T follicular helper cell (primary cell): ENCODE results near the gene ZNF627.
"Not testable (repeated sequence)": the region's sequence is repeated elsewhere in the genome, so short reads cannot be mapped to it uniquely, and the experiment has no call there.

Source experiments
- DNase-seq: peaks from one replicate; pipeline ENCODE4 v3.0.0-alpha.2; 2020; ENCODE audit warnings: low read depth

ZNF627 gene

DNA sequence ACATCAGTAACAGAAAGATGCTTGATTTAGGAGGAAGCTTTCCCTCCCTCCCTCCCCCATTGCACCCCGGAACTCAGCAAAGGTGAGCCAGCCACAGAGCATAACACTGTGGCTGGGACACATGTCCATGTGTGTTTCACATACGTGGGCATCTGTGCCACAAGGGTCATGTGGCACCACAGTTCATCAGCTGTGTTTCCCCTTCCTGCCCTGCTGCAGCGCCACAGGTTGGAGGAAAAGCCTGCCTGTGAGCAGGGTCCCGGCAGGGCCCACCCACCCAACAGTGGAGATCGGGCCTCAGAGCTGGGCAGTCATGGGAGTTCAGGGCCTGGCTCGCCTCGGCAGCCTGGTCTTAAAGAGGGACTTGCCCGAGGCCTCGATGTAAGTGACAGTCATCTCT lies 22.6 kb upstream of the ZNF627 start:
- DNase-seq: no peak

DNA sequence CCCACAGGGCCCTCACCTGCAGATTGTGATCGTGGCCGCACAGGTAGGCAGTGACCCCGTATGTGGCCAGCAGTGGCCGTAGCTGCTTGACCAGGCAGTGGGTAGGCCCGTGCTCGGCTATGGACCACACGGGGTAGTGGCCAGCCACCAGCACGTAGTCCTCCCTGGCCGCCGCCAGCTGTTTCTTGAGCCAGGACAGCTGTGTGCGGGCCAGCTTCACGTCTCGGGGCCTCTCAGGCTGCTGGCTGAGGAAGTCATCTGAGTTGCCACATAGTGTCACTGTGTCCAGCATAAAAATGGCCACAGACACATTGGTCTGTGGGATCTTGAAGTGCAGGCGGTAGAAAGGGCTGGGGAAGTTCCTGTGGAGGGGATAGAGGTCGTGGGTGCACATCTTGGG lies 21.1 kb upstream of the ZNF627 start:
- DNase-seq: no peak

DNA sequence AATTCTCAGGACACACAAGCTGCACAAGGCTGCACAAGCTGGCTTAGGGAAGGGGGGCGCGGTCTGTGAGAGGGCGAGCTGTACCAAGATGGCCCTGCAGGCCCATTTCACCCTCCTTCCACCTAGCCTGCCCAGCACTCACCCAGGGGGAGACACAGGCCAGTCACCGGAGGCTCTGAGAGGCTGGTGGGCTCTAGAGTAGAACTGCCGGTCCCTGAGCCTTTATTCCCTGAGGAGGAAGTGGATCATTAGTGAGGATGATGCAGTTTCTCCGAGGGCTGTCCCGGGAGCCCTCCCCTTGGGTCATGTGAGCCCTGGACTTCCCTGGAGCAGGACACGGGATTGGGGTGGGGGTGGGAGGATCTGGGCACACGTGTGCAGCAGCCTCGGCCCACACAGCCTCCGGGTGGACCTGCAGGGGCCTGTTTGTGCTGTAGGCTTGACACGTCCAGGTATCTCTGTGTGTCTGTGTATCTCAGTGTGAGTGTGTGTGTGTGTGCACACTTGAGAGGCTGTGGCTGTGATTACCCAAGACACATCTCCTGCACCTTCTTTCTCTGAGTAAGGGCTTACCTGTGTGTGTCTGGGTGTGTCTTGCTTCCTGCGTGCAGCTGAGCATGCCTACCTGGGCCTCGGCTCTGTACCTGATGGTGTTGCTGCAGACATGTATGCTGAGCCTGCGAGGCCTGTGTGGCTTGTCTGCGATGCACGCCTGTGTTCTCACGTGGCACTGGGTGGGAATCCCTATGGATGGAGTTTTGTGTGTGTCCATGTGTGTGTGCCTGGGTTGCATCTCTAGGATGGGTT lies 19.6 kb upstream of the ZNF627 start, which contains the start of gene ACP5:
ACP5 (minus strand) TSS at position 195 of the 807 bp plus-strand sequence. CDS start 328 bp downstream, outside the sequence.
- no peak for DNase-seq

GRCh38 chr19:11578258-11579142 lies 18.8 kb upstream of the ZNF627 start:
- no peak for DNase-seq

GRCh38 chr19:11580116-11580515 lies 17.2 kb upstream of the ZNF627 start:
- DNase-seq: no peak

DNA sequence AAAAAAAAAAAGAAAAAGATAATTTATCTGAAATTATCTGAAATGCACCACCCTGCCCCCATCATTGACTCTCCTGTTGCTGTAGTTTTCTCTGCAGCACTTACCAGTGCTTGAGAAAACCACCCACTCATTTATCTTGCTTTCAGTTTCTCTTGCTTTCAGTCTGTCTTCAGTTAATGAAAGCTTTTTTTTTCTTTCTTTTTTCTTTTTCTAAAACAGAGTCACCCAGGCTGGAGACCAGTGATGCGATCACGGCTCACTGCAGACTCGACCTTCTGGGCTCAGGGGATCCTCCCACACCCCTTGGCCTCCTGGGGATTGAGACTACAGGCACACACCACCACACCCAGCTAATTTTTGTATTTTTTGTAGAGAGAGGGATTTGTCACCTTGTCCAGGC lies 15.5 kb upstream of the ZNF627 start:
- DNase-seq: no peak

- DNase-seq: no peak
Measured at GRCh38 chr19:11586331-11586730, 11.0 kb upstream of the ZNF627 start.

GRCh38 chr19:11587302-11587974 lies 9.8 kb upstream of the ZNF627 start:
- peak; percentile 56 for DNase-seq

DNA sequence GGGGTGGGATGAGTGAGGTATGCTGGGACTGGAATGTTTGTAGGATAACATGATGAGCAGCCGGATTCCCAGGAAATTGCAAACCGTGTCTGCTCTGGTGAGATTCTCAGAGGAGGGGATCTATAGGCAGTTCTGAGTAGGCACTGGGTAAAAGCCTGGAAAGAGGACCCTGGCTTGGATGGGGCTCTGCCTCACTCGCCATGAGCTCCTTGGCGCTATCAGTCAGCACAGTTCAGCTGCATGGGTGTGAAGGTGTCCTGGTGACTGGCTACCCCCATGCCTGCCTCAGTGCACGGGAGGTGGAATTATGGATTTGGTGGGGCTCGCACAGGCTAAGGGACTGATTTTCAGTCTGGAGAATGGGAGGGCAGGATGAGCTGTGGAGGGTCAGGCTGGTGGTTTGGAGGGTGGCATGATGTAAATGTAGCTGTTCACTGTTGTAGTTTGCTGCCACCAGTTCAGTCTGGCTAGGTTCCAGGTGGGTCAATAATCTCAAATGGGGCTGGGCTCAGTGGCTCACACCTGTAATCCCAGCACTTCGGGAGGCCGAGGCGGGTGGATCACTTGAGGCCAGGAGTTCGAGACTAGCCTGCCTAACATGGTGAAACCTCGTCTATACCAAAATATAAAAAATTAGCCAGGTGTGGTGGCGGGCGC lies 9.2 kb upstream of the ZNF627 start:
- no peak for DNase-seq

DNA sequence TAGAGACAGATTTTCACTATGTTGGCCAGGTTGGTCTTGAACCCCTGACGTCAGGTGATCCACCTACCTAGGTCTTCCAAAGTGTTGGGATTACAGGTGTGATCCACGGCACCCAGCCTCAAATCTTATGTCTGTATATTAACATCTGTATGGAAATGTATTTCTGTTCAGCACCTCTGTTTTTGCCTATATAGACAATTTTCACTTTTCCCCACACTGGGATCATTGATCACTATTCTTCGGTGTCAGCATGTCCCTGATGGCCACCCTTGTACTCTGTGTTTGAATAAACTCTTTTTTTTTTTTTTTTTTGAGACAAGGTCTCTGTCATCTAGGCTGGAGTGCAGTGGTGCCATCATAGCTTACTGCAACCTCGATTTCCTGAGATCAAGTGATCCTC lies 3.2 kb upstream of the ZNF627 start:
- DNase-seq: no peak

DNA sequence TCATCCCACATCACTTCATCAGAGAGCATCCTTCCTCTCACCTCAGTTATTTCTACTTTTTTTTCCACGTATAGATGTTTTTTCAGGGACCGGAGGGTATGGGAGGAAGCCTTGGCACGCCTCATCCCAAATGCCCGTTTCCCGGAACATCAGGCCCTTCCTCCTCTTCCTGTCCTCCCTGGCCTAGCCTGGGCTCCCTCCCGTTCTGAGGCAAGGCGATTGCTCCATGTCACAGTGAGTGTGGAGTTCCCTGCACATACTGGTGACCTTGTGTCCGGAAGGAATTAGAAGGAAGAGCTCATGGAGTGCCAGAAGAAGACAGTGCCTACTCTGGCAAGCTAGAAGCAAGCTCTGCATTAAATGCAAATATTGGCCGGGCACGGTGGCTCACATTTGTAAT lies 1.1 kb upstream of the ZNF627 start:
- DNase-seq: no peak

GRCh38 chr19:11598103-11598483 lies 810 bp downstream of the ZNF627 start:
- DNase-seq: no peak

- DNase-seq: no peak
Measured at GRCh38 chr19:11598746-11599145, 1.5 kb downstream of the ZNF627 start.

- DNase-seq: not testable (repeated sequence)
Measured at GRCh38 chr19:11599704-11600103, 2.4 kb downstream of the ZNF627 start.

GRCh38 chr19:11606484-11606883 lies 9.2 kb downstream of the ZNF627 start:
- DNase-seq: no peak

DNA sequence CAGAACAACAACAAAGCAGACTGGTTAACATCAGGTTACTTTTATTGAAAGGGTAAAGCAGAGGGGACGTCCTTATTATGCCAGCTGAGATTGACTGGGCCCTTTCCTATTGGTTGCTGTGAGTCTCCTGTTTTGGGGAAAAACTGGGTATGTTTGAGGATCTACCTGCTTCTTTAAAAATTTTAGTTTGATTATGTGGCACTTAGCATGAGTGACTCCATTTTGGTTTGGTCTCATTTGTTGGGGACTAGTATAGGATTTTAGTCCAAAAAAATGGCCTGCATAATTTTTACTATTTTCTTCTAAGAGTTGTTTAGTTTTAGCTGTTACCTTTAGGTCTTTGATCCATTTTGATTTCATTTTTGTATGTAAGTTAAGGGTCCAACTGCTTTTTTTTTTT lies 14.4 kb downstream of the ZNF627 start:
- DNase-seq: no peak

DNA sequence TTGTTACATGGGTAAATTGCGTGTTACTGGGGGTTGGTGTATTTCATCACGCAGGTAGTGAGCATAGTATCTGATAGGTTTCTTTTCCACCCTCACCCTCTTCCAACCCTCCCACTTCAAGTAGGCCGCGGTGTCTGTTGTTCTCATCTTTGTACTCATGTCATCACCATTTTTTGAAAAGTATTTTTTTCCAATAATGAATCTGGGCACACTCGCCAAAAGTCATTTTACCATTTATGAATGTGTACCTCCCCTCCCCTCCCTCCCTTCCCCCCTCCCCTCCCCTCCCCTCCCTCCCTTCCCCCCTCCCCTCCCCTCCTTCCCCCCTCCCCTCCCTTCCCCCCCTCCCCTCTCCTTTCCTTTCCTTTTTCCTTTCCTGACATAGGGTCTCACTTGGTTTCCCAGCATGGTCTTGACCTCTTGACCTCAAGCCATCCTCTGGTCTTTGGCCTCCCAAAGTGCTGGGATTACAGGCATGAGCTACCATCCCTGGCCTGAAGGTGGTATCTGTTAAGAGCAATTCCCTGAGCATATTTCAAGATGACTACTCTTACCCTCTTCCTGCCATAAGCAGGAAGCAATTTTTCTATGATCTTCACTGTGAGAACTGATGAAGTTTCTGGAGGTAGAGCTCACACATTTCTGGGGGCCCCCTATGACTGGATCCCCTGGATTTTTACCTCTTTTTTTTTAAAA lies 15.7 kb downstream of the ZNF627 start:
- no peak for DNase-seq

- no peak for DNase-seq
Measured at GRCh38 chr19:11617180-11618062, 20.1 kb downstream of the ZNF627 start.

DNA sequence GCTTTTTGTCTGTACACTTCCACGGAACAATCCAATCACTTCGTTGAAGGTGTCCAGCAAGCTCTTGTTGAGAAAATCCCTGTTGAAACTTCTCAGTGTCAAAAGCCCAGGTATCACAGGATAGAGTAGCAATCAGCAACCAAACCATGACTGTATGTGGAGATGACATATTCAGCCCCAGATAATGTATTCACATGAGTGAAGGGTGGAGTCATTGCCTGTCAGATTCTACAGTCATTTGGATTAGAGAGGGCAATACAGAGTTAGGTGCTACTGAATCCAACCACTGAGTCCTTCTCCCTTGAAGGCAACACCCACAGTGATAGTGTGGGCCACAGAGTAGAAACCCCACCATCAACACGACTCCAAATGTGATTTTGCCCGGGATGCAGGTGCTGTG lies 23.3 kb downstream of the ZNF627 start:
- DNase-seq: no peak

DNA sequence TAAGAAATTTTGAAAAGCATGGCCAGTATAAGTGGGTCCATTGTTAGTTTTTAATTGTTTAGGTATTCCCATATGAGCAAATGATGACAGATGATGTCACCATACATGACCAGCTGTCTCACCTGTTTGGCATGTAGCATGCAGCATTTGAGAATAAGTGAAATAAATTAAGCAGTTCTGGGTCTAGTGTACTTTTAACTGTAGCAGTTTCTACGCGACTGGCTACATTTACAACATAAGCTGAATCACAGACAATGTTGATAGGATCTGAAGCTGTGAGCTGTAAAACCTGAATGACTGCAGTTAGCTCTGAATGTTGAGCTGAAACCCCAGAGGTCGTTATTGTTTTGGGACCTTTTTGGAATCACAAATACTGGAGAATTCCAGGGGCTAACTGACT lies 25.1 kb downstream of the ZNF627 start:
- not testable (repeated sequence) for DNase-seq
